ENCODE data around the gene GTF2IRD1. TPM values are rescaled to one million over a fixed set of nuclear protein-coding genes. Genes with fewer than 3 reads are reported as not detected.
"Not testable (repeated sequence)": the region's sequence is repeated elsewhere in the genome, so short reads cannot be mapped to it uniquely, and the experiment has no call there.

GTF2IRD1 gene
- total and polyA plus RNA-seq, 2 experiments from 2014 or later, result 28.7 to 37.1 TPM

DNA sequence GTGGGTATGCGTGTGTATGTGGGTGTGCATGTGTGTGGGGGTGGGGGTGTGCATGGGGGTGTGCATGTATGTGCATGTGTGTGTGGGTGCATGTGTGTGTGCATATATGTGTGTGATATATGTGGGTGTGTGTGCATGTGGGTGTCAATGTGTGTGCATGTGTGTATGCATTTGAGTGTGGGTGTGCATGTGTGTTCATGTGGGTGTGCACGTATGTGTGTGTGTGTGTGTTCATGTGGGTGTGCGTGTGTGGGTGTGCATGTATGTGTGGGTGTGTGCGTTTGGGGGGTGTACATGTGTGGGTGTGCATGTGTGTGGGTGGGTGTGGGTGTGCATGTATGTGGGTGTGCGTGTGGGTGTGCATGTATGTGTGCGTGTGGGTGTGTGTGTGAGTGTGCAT, 42.6 kb downstream of the GTF2IRD1 start:
- peaks cover 57% of the 10 kb centered on the region for H3K79me2 ChIP-seq (replicated peaks; ENCODE audit: insufficient read depth)
- H3K4me3 Mint-ChIP-seq, result no peak overlapping the region

DNA sequence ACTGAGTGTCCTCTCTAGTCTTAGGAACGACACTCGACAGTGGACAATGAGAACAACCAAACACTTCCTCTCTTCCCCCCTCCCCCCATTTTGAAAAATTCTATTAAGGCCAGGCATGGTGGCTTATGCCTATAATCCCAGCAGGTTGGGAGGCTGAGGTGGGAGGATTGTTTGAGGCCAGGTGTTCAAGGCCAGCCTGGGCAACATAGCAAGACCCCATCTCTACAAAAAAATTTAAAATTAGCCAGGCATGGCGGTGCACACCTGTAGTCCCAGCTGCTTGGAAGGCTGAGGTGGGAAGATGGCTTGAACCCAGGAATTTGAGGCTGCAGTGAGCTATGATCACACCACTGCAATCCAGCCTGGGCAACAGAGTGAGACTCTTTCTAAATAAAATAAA, 43.1 kb downstream of the GTF2IRD1 start:
- H3K4me1 ChIP-seq (ENCODE audit: insufficient read depth); H3K27ac Mint-ChIP-seq; H3K9me3 Mint-ChIP-seq; H3K4me1 Mint-ChIP-seq; H4K20me1 ChIP-seq (replicated peaks; ENCODE audit: insufficient read depth); H3K9me2 ChIP-seq (ENCODE audit: insufficient read depth); H3K27ac ChIP-seq (ENCODE audit: low read depth); ATAC-seq; H3K4me3 ChIP-seq; DNase-seq (ENCODE audit: low spot score); H3K4me3 Mint-ChIP-seq; H3K36me3 ChIP-seq (ENCODE audit: insufficient read depth); H2AFZ ChIP-seq; H3K4me2 ChIP-seq; H3K27me3 ChIP-seq (ENCODE audit: insufficient read depth): not testable (repeated sequence)
- Mint-ChIP-seq H3K27me3 (ENCODE audit: insufficient read depth, low read depth, poor library complexity) (peaks cover 11% of the 10 kb centered on the region), H3K36me3 (ENCODE audit: low read depth) (peaks cover 24% of the 10 kb centered on the region)
- Histone ChIP-seq H3F3A (replicated peaks; ENCODE audit: low read depth) (peaks cover 15% of the 10 kb centered on the region; the same call in 1 of the 2 replicates), H3K79me2 (replicated peaks; ENCODE audit: insufficient read depth) (peaks cover 56% of the 10 kb centered on the region)

More for the DNA sequence above, 42.6 kb downstream of the GTF2IRD1 start:
- no peak overlapping the region for H2AFZ ChIP-seq
- no peaks in the 10 kb centered on the region for H3K27me3 ChIP-seq (ENCODE audit: insufficient read depth)
- Mint-ChIP-seq H3K4me1 (peaks cover 8% of the 10 kb centered on the region), H3K36me3 (ENCODE audit: low read depth) (peaks cover 30% of the 10 kb centered on the region), H3K9me3 (peaks cover 14% of the 10 kb centered on the region; the same call in 2 of the 3 replicates), H3K27me3 (ENCODE audit: insufficient read depth, low read depth, poor library complexity) (peaks cover 11% of the 10 kb centered on the region), H3K27ac (peak overlapping the region; percentile 78)
- no peak overlapping the region for H3K4me2 ChIP-seq
- ATAC-seq (no peak), DNase-seq (ENCODE audit: low spot score) (no peak)
- no peaks in the 10 kb centered on the region; the same call in 1 of the 2 replicates for H3K9me2 ChIP-seq (ENCODE audit: insufficient read depth)
- TF ChIP-seq CREB1 (CRISPR knock-in tag; IDR thresholded peaks at IDR 0.05; ENCODE audit: low read depth), result no peak
- 0 out of 2 replicates have a peak, but pooled peaks have one; percentile 10 for TF ChIP-seq POLR2AphosphoS5 (IDR thresholded peaks at IDR 0.05; ENCODE audit: low read depth)
- no peak for TF ChIP-seq ZNF331 (CRISPR knock-in tag; IDR thresholded peaks at IDR 0.05; ENCODE audit: low read depth)
- H3K4me1 ChIP-seq (ENCODE audit: insufficient read depth), result peaks cover 4% of the 10 kb centered on the region; the same call in 1 of the 2 replicates
- no peaks in the 10 kb centered on the region for H3K36me3 ChIP-seq (ENCODE audit: insufficient read depth)
- H3K27ac ChIP-seq (ENCODE audit: low read depth), result 0 out of 2 replicates have a peak overlapping the region, but pooled peaks have one; percentile 9
- H4K20me1 ChIP-seq (replicated peaks; ENCODE audit: insufficient read depth), result peaks cover 6% of the 10 kb centered on the region; the same call in 1 of the 2 replicates
- no peak overlapping the region for H3K4me3 ChIP-seq
- peaks cover 15% of the 10 kb centered on the region; the same call in 1 of the 2 replicates for H3F3A ChIP-seq (replicated peaks; ENCODE audit: low read depth)

DNA sequence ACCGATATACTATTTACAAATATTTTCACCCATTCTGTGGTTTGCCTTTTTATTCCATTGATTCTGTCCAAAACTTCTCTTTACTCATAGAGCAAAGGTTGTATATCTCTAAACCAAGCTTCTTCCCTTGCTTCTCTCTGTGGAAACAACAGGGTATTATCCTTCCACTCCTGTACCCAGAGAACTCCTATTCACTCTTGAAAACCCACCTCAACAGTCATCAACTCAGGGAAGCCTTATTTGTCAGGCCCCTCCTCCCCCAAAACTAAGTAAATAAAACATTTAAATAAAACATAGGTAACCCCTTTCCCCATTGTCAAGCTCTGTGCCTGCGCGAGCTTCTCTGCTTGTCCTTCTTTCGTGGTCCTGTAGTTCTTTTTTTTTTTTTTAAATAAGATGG, 44.6 kb downstream of the GTF2IRD1 start:
- Histone ChIP-seq H3F3A (replicated peaks; ENCODE audit: low read depth) (peaks cover 15% of the 10 kb centered on the region; the same call in 1 of the 2 replicates), H2AFZ (no peak overlapping the region), H3K79me2 (replicated peaks; ENCODE audit: insufficient read depth) (peaks cover 46% of the 10 kb centered on the region), H3K9me2 (ENCODE audit: insufficient read depth) (no peaks in the 10 kb centered on the region; the same call in 1 of the 2 replicates), H3K4me1 (ENCODE audit: insufficient read depth) (peaks cover 4% of the 10 kb centered on the region; the same call in 1 of the 2 replicates), H4K20me1 (replicated peaks; ENCODE audit: insufficient read depth) (peaks cover 6% of the 10 kb centered on the region; the same call in 1 of the 2 replicates), H3K36me3 (ENCODE audit: insufficient read depth) (no peaks in the 10 kb centered on the region), H3K27me3 (ENCODE audit: insufficient read depth) (no peaks in the 10 kb centered on the region), H3K4me3 (no peak overlapping the region), H3K4me2 (no peak overlapping the region), H3K27ac (ENCODE audit: low read depth) (0 out of 2 replicates have a peak overlapping the region, but pooled peaks have one; percentile 45)
- Mint-ChIP-seq H3K9me3 (no peaks in the 10 kb centered on the region), H3K27me3 (ENCODE audit: insufficient read depth, low read depth, poor library complexity) (peaks cover 11% of the 10 kb centered on the region), H3K4me3 (no peak overlapping the region), H3K27ac (no peak overlapping the region), H3K4me1 (peaks cover 10% of the 10 kb centered on the region), H3K36me3 (ENCODE audit: low read depth) (peaks cover 10% of the 10 kb centered on the region; the same call in 2 of the 3 replicates)
- TF ChIP-seq ZNF114 (CRISPR knock-in tag; IDR thresholded peaks at IDR 0.05) (no peak), EZH2 (IDR thresholded peaks at IDR 0.05; ENCODE audit: low read depth, unreplicated experiment) (no peak), EZH2phosphoT487 (IDR thresholded peaks at IDR 0.05; ENCODE audit: unreplicated experiment) (no peak), NANOG (IDR thresholded peaks at IDR 0.05; ENCODE audit: borderline replicate concordance) (no peak), POLR2AphosphoS5 (IDR thresholded peaks at IDR 0.05; ENCODE audit: low read depth) (no peak), ZNF331 (CRISPR knock-in tag; IDR thresholded peaks at IDR 0.05; ENCODE audit: low read depth) (no peak)
- TF ChIP-seq, protein P1, sequence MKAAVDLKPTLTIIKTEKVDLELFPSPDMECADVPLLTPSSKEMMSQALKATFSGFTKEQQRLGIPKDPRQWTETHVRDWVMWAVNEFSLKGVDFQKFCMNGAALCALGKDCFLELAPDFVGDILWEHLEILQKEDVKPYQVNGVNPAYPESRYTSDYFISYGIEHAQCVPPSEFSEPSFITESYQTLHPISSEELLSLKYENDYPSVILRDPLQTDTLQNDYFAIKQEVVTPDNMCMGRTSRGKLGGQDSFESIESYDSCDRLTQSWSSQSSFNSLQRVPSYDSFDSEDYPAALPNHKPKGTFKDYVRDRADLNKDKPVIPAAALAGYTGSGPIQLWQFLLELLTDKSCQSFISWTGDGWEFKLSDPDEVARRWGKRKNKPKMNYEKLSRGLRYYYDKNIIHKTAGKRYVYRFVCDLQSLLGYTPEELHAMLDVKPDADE (IDR thresholded peaks at IDR 0.05), result no peak
- TF ChIP-seq, protein P2, sequence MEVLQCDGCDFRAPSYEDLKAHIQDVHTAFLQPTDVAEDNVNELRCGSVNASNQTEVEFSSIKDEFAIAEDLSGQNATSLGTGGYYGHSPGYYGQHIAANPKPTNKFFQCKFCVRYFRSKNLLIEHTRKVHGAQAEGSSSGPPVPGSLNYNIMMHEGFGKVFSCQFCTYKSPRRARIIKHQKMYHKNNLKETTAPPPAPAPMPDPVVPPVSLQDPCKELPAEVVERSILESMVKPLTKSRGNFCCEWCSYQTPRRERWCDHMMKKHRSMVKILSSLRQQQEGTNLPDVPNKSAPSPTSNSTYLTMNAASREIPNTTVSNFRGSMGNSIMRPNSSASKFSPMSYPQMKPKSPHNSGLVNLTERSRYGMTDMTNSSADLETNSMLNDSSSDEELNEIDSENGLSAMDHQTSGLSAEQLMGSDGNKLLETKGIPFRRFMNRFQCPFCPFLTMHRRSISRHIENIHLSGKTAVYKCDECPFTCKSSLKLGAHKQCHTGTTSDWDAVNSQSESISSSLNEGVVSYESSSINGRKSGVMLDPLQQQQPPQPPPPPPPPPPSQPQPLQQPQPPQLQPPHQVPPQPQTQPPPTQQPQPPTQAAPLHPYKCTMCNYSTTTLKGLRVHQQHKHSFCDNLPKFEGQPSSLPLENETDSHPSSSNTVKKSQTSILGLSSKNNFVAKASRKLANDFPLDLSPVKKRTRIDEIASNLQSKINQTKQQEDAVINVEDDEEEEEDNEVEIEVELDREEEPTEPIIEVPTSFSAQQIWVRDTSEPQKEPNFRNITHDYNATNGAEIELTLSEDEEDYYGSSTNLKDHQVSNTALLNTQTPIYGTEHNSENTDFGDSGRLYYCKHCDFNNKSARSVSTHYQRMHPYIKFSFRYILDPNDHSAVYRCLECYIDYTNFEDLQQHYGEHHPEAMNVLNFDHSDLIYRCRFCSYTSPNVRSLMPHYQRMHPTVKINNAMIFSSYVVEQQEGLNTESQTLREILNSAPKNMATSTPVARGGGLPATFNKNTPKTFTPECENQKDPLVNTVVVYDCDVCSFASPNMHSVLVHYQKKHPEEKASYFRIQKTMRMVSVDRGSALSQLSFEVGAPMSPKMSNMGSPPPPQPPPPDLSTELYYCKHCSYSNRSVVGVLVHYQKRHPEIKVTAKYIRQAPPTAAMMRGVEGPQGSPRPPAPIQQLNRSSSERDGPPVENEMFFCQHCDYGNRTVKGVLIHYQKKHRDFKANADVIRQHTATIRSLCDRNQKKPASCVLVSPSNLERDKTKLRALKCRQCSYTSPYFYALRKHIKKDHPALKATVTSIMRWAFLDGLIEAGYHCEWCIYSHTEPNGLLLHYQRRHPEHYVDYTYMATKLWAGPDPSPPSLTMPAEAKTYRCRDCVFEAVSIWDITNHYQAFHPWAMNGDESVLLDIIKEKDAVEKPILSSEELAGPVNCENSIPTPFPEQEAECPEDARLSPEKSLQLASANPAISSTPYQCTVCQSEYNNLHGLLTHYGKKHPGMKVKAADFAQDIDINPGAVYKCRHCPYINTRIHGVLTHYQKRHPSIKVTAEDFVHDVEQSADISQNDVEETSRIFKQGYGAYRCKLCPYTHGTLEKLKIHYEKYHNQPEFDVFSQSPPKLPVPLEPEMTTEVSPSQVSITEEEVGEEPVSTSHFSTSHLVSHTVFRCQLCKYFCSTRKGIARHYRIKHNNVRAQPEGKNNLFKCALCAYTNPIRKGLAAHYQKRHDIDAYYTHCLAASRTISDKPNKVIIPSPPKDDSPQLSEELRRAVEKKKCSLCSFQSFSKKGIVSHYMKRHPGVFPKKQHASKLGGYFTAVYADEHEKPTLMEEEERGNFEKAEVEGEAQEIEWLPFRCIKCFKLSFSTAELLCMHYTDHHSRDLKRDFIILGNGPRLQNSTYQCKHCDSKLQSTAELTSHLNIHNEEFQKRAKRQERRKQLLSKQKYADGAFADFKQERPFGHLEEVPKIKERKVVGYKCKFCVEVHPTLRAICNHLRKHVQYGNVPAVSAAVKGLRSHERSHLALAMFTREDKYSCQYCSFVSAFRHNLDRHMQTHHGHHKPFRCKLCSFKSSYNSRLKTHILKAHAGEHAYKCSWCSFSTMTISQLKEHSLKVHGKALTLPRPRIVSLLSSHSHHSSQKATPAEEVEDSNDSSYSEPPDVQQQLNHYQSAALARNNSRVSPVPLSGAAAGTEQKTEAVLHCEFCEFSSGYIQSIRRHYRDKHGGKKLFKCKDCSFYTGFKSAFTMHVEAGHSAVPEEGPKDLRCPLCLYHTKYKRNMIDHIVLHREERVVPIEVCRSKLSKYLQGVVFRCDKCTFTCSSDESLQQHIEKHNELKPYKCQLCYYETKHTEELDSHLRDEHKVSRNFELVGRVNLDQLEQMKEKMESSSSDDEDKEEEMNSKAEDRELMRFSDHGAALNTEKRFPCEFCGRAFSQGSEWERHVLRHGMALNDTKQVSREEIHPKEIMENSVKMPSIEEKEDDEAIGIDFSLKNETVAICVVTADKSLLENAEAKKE (CRISPR knock-in tag; IDR thresholded peaks at IDR 0.05), result no peak
- DNase-seq (ENCODE audit: low spot score) (no peak), ATAC-seq (no peak)
